Esophagus muscularis mucosa (tissue), 3 donors: ENCODE results near the gene KIN.

Source experiments
- CTCF ChIP-seq, 3 experiments: fragments of 200-600 bp in 2 of 3; fragments of 450-650 bp in 1 of 3; sonication (generic) in 2 of 3; IDR thresholded peaks; one replicate each; pipeline ENCODE4 v1.5.1; 2017 to 2019; ENCODE audit warnings: antibody characterized with exemption in 3 of 3, mild to moderate bottlenecking in 2 of 3, moderate library complexity in 1 of 3
- POLR2AphosphoS5 ChIP-seq, 2 donors: sonication (generic); formaldehyde crosslinking; IDR thresholded peaks; one replicate each; pipeline ENCODE4 v1.6.1; 2017; ENCODE audit warnings: antibody characterized with exemption in 2 of 2

GRCh38 chr10:7826971-7827370 lies 39.2 kb upstream of the KIN start:
- TF ChIP-seq CTCF (IDR thresholded peaks at IDR 0.05) = no peak
- no peak for TF ChIP-seq POLR2AphosphoS5 (IDR thresholded peaks at IDR 0.05)
